ENCODE results near the gene FAM209B.

- TF ChIP-seq EZH2 (IDR thresholded peaks at IDR 0.05; ENCODE audit: borderline replicate concordance, insufficient read depth, low read length, poor library complexity, severe bottlenecking) (no peak), MXI1 (conservative IDR thresholded peaks at IDR 0.05; ENCODE audit: poor library complexity, severe bottlenecking) (no peak)
- TF ChIP-seq, protein P1, sequence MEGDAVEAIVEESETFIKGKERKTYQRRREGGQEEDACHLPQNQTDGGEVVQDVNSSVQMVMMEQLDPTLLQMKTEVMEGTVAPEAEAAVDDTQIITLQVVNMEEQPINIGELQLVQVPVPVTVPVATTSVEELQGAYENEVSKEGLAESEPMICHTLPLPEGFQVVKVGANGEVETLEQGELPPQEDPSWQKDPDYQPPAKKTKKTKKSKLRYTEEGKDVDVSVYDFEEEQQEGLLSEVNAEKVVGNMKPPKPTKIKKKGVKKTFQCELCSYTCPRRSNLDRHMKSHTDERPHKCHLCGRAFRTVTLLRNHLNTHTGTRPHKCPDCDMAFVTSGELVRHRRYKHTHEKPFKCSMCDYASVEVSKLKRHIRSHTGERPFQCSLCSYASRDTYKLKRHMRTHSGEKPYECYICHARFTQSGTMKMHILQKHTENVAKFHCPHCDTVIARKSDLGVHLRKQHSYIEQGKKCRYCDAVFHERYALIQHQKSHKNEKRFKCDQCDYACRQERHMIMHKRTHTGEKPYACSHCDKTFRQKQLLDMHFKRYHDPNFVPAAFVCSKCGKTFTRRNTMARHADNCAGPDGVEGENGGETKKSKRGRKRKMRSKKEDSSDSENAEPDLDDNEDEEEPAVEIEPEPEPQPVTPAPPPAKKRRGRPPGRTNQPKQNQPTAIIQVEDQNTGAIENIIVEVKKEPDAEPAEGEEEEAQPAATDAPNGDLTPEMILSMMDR (IDR thresholded peaks at IDR 0.05; ENCODE audit: poor library complexity, severe bottlenecking) = no peak
Observed at GRCh38 chr20:56520180-56520579, 12.9 kb upstream of the FAM209B start.

Data from neural cell (in vitro differentiated cells).